ENCODE data around the gene INSR.

Gene INSR

DNA sequence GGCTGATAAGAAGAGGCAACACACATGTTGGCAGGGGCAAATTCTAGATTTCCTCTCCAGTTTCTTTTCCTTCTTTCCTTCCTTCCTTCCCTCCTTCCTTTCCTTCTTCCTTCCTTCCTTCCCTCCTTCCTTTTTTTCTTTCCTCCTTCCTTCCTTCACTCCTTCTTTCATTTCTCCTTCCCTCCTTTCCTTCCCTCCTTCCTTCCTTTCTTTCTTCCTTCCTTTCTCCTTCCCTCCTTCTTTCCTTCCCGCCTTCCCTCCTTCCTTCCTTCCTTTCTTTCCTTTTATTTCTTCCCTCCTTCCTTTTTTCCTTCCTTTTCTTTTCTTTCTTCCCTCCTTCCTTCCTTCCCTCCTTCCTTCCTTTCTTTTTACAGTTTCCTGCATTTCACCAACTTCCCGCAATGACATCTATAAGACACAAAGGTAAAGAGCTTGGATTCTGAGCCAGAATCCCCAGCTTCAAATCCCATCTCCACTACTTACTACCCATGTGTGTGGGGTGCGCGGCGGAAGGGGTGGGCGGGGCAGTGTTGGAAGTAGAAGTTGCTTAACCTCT lies 35.3 kb downstream of the INSR start:
- H3K4me3 ChIP-seq: no peak overlapping the region
- H3K36me3 ChIP-seq (replicated peaks): no peaks in the 10 kb centered on the region
- DNase-seq (ENCODE audit: low spot score in 2 of 2): no peak
- in situ Hi-C loops (cut with MboI; ENCODE audit: low sequenced_read_pairs): no loop called here
- H3K27me3 ChIP-seq (ENCODE audit: low read depth): no peaks in the 10 kb centered on the region
- no peaks in the 10 kb centered on the region for H3K9me3 ChIP-seq
- H3K4me1 ChIP-seq: no peaks in the 10 kb centered on the region

GRCh38 chr19:7258041-7258839 lies 36.0 kb downstream of the INSR start:
- no peak for DNase-seq (ENCODE audit: low spot score in 2 of 2)
- Histone ChIP-seq H3K9me3 (no peaks in the 10 kb centered on the region), H3K36me3 (replicated peaks) (no peaks in the 10 kb centered on the region), H3K4me1 (no peaks in the 10 kb centered on the region), H3K4me3 (no peak overlapping the region), H3K27me3 (ENCODE audit: low read depth) (no peaks in the 10 kb centered on the region)
- in situ Hi-C loops (cut with MboI; ENCODE audit: low sequenced_read_pairs): no loop called here

DNA sequence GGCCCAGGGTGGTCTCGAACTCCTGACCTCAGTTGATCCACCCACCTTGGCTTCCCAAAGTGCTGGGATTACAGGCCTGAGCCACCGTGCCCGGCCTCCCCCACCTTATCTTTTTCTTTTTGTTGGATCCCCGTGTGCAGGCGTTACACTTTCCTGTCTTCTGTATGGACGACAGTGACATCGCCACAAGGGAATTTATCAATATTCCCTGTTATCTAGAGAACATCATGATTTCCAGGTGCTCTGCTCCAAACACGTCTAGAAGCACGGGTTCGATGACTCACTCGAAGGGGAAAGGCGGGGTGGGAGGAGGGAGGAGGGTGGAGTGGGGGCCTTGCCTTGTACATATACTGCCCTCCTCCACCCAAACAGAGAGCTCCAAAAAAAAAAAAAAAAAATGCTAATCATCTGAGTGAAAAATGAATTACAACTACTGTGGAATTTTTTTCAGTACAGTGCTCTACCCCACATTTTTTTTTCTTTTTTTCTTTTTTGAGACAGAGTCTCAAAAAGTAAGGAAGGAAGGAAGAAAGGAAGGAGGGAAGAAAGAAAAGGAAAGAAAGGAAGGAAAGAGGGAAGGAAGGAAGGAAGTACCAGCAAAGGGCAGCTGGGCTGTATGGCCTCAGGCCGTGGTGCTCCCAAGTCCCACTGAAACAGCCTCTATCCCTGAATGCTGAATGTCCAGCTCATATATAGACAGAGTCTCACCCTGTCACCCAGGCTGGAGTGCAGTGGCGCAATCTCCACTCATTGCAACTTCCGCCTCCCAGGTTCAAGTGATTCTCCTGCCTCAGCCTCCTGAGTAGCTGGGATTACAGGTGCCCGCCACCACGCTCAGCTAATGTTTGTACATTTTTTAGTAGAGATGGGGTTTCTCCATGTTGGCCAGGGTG lies 36.8 kb downstream of the INSR start:
- no peaks in the 10 kb centered on the region for H3K4me1 ChIP-seq
- H3K4me3 ChIP-seq: no peak overlapping the region
- peak in 1 of 2 experiments; percentile 16 for DNase-seq (ENCODE audit: low spot score in 2 of 2)
- no peaks in the 10 kb centered on the region for H3K27me3 ChIP-seq (ENCODE audit: low read depth)
- in situ Hi-C loops (cut with MboI; ENCODE audit: low sequenced_read_pairs): no loop called here
- H3K9me3 ChIP-seq: no peaks in the 10 kb centered on the region
- no peaks in the 10 kb centered on the region for H3K36me3 ChIP-seq (replicated peaks)

GRCh38 chr19:7255631-7256030 lies 38.6 kb downstream of the INSR start:
- H3K4me1 ChIP-seq: no peaks in the 10 kb centered on the region
- H3K36me3 ChIP-seq (replicated peaks): no peaks in the 10 kb centered on the region
- in situ Hi-C loops (cut with MboI; ENCODE audit: low sequenced_read_pairs): no loop called here
- H3K4me3 ChIP-seq: no peak overlapping the region
- H3K27me3 ChIP-seq (ENCODE audit: low read depth): no peaks in the 10 kb centered on the region
- DNase-seq (ENCODE audit: low spot score in 2 of 2): no peak
- H3K9me3 ChIP-seq: no peaks in the 10 kb centered on the region

GRCh38 chr19:7255119-7255518 lies 39.1 kb downstream of the INSR start:
- H3K9me3 ChIP-seq: no peaks in the 10 kb centered on the region
- DNase-seq (ENCODE audit: low spot score in 2 of 2): no peak
- in situ Hi-C loops (cut with MboI; ENCODE audit: low sequenced_read_pairs): no loop called here

GRCh38 chr19:7254590-7254989 lies 39.6 kb downstream of the INSR start:
- no peak for DNase-seq (ENCODE audit: low spot score in 2 of 2)
- Histone ChIP-seq H3K36me3 (replicated peaks) (no peaks in the 10 kb centered on the region), H3K9me3 (no peaks in the 10 kb centered on the region), H3K27me3 (ENCODE audit: low read depth) (no peaks in the 10 kb centered on the region), H3K4me1 (no peaks in the 10 kb centered on the region), H3K4me3 (no peak overlapping the region)
- in situ Hi-C loops (cut with MboI; ENCODE audit: low sequenced_read_pairs): no loop called here

More at GRCh38 chr19:7255119-7255518, 39.1 kb downstream of the INSR start:
- H3K27me3 ChIP-seq (ENCODE audit: low read depth): no peaks in the 10 kb centered on the region
- no peak overlapping the region for H3K4me3 ChIP-seq
- no peaks in the 10 kb centered on the region for H3K36me3 ChIP-seq (replicated peaks)
- H3K4me1 ChIP-seq: no peaks in the 10 kb centered on the region

DNA sequence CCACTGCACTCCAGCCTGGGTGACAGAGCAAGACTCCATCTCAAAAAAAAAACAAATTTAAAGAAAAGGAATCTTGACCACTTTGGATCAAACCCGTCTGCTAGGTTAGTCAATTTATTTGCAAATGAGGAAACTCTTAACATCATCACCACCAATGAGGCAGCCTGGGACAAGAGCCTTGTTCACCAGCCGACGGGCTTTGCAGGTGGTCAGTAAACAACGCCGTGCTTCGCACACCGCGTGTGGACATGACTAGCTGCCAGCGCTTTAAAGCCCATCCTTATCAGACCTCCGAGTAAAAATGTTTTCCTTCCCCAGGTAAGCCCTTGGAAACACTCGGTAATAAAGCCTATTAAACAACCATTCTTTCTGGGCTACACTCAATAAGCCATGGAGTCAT lies 41.9 kb downstream of the INSR start:
- DNase-seq (ENCODE audit: low spot score in 2 of 2): no peak
- Histone ChIP-seq H3K27me3 (ENCODE audit: low read depth) (no peaks in the 10 kb centered on the region), H3K36me3 (replicated peaks) (no peaks in the 10 kb centered on the region), H3K4me1 (no peaks in the 10 kb centered on the region), H3K4me3 (no peak overlapping the region), H3K9me3 (0 out of 2 replicates have a peak, but pooled peaks cover 1% of the 10 kb centered on the region)
- in situ Hi-C loops (cut with MboI; ENCODE audit: low sequenced_read_pairs): no loop called here

- H3K4me1 ChIP-seq: no peaks in the 10 kb centered on the region
- no peaks in the 10 kb centered on the region for H3K36me3 ChIP-seq (replicated peaks)
- in situ Hi-C loops (cut with MboI; ENCODE audit: low sequenced_read_pairs): no loop called here
- no peaks in the 10 kb centered on the region for H3K27me3 ChIP-seq (ENCODE audit: low read depth)
- 0 out of 2 replicates have a peak, but pooled peaks cover 4% of the 10 kb centered on the region for H3K9me3 ChIP-seq
- DNase-seq (ENCODE audit: low spot score in 2 of 2): no peak
- H3K4me3 ChIP-seq: no peak overlapping the region
Observed at GRCh38 chr19:7251494-7251893, 42.7 kb downstream of the INSR start.

DNA sequence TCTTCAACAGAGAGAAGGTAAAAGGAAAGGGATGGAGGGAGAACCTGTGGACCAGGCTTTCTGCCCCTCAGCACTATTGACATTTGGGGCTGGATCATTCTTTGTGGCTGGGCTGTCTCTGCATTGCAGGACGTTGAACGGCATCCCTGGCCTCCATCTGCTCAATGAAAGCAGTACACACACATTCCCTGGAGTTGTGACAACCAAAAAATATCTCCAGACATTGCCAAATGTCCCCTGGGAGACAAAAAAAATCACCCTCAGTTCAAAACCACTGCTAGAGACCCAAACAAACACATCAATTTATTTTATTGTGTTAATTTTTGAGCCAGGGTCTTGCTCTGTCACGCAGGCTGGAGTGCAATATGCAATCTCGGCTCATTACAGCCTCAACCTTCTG lies 43.3 kb downstream of the INSR start:
- H3K27me3 ChIP-seq (ENCODE audit: low read depth): no peaks in the 10 kb centered on the region
- H3K4me1 ChIP-seq: no peaks in the 10 kb centered on the region
- no peaks in the 10 kb centered on the region for H3K36me3 ChIP-seq (replicated peaks)
- 0 out of 2 replicates have a peak, but pooled peaks cover 4% of the 10 kb centered on the region for H3K9me3 ChIP-seq
- DNase-seq (ENCODE audit: low spot score in 2 of 2): no peak
- in situ Hi-C loops (cut with MboI; ENCODE audit: low sequenced_read_pairs): no loop called here
- no peak overlapping the region for H3K4me3 ChIP-seq

- no peaks in the 10 kb centered on the region for H3K27me3 ChIP-seq (ENCODE audit: low read depth)
- H3K9me3 ChIP-seq: 0 out of 2 replicates have a peak, but pooled peaks cover 4% of the 10 kb centered on the region
- H3K4me3 ChIP-seq: no peak overlapping the region
- in situ Hi-C loops (cut with MboI; ENCODE audit: low sequenced_read_pairs): no loop called here
- no peaks in the 10 kb centered on the region for H3K36me3 ChIP-seq (replicated peaks)
- DNase-seq (ENCODE audit: low spot score in 2 of 2): no peak
- no peaks in the 10 kb centered on the region for H3K4me1 ChIP-seq
Observed at GRCh38 chr19:7250057-7250596, 44.1 kb downstream of the INSR start.

DNA sequence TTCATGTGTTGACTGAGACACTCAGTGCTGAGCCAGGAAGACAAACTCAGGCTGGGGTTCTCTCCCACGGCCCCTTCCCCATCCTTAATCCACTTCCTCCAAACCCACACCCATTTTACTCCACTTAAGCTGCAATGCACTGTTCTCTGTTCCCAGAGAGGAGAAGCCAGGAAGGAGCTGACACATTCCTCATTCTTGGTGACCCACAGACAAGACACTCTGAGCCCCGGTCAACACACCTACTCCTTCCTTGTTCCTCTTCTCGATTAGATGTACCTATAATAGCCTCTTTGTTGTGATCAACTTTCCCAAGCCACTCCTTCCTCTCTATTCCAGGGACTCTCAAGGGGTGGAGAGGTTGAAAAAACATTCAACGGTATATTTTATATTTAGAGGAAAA lies 47.1 kb downstream of the INSR start:
- no peaks in the 10 kb centered on the region for H3K27me3 ChIP-seq (ENCODE audit: low read depth)
- 0 out of 2 replicates have a peak, but pooled peaks cover 4% of the 10 kb centered on the region for H3K9me3 ChIP-seq
- in situ Hi-C loops (cut with MboI; ENCODE audit: low sequenced_read_pairs): no loop called here
- H3K4me3 ChIP-seq: no peak overlapping the region
- H3K4me1 ChIP-seq: no peaks in the 10 kb centered on the region
- no peak for DNase-seq (ENCODE audit: low spot score in 2 of 2)
- no peaks in the 10 kb centered on the region for H3K36me3 ChIP-seq (replicated peaks)

- no peaks in the 10 kb centered on the region for H3K4me1 ChIP-seq
- in situ Hi-C loops (cut with MboI; ENCODE audit: low sequenced_read_pairs): no loop called here
Observed at GRCh38 chr19:7246601-7247000, 47.6 kb downstream of the INSR start.

DNA sequence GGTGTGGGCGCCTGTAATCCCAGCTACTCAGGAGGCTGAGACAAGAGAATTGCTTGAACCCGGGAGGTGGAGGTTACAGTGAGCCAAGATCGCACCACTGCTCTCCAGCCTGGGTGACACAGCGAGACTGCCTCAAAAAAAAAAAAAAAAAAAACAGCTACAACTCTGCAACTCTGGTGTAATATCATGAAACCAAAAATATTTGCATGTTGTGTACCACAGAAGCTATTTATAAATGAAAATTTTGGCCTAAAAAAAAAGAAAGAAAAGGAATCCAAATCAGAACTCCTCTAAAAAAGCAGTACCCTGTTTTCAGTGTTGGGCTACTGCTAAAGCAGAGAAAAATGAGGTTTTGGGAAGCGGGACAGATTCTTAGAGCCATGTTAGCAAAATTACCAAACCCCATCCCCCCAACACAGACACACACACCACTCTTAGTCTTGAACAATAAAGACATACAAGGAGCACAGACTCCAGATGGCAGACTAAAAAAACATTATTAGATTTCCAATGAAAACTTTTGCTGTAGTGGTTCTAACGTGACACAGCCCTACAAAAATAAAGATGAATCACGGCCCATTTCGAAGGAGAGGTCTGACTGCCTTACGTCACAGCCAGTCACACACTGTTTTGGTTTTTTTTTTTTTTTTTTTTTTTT lies 51.5 kb downstream of the INSR start:
- Histone ChIP-seq H3K4me3 (no peak overlapping the region), H3K36me3 (replicated peaks) (no peaks in the 10 kb centered on the region), H3K9me3 (peaks cover 12% of the 10 kb centered on the region; the same call in 1 of the 2 replicates), H3K4me1 (no peaks in the 10 kb centered on the region), H3K27me3 (ENCODE audit: low read depth) (no peaks in the 10 kb centered on the region)
- DNase-seq (ENCODE audit: low spot score in 2 of 2): no peak
- in situ Hi-C loops (cut with MboI; ENCODE audit: low sequenced_read_pairs): no loop called here

More at GRCh38 chr19:7246601-7247000, 47.6 kb downstream of the INSR start:
- H3K9me3 ChIP-seq: 0 out of 2 replicates have a peak, but pooled peaks cover 4% of the 10 kb centered on the region
- no peak for DNase-seq (ENCODE audit: low spot score in 2 of 2)
- H3K4me3 ChIP-seq: no peak overlapping the region
- H3K36me3 ChIP-seq (replicated peaks): no peaks in the 10 kb centered on the region
- H3K27me3 ChIP-seq (ENCODE audit: low read depth): no peaks in the 10 kb centered on the region

Data from HAP-1 (cell line).